DLD1 (cell line): ENCODE measurements around the gene ELMO3.

Experiments
- in situ Hi-C: cut with HindIII; loops from 2 replicates; pipeline ENCODE4 v1.10.0; 2017; ENCODE audit warnings: low sequenced_read_pairs

Gene ELMO3

GRCh38 chr16:67237396-67238277 is 38.7 kb downstream of the ELMO3 start:
- in situ Hi-C loops: no loop called here

GRCh38 chr16:67238278-67238575 is 39.3 kb downstream of the ELMO3 start:
- in situ Hi-C loops: no loop called here

GRCh38 chr16:67238806-67239470 is 40.0 kb downstream of the ELMO3 start:
- in situ Hi-C loops: no loop called here

- in situ Hi-C loops: no loop called here
Observed at GRCh38 chr16:67240506-67240905, 41.6 kb downstream of the ELMO3 start.

- in situ Hi-C loops: no loop called here
Observed at GRCh38 chr16:67241008-67241900, 42.3 kb downstream of the ELMO3 start.

GRCh38 chr16:67242138-67242730 is 43.3 kb downstream of the ELMO3 start:
- in situ Hi-C loops: no loop called here

- in situ Hi-C loops: no loop called here
Observed at GRCh38 chr16:67243481-67243880, 44.5 kb downstream of the ELMO3 start.

- in situ Hi-C loops: no loop called here
Observed at GRCh38 chr16:67244387-67245185, 45.7 kb downstream of the ELMO3 start.

GRCh38 chr16:67245186-67245585 is 46.3 kb downstream of the ELMO3 start:
- in situ Hi-C loops: no loop called here

- in situ Hi-C loops: no loop called here
Observed at GRCh38 chr16:67245674-67246080, 46.7 kb downstream of the ELMO3 start.

GRCh38 chr16:67246081-67246755 is 47.3 kb downstream of the ELMO3 start:
- in situ Hi-C loops: no loop called here

GRCh38 chr16:67246756-67247191 is 47.8 kb downstream of the ELMO3 start:
- in situ Hi-C loops: no loop called here

- in situ Hi-C loops: no loop called here
Observed at GRCh38 chr16:67247192-67248072, 48.5 kb downstream of the ELMO3 start, which contains the start of gene FHOD1. TSS of gene FHOD1 (minus strand) at chr16:67247481. CDS start at chr16:67247410, 71 bp downstream.

GRCh38 chr16:67248073-67248400 is 49.1 kb downstream of the ELMO3 start:
- in situ Hi-C loops: no loop called here

- in situ Hi-C loops: no loop called here
Observed at GRCh38 chr16:67248401-67249177, 49.7 kb downstream of the ELMO3 start, which contains the start of gene SLC9A5. TSS of gene SLC9A5 (plus strand) at chr16:67248979. CDS start at chr16:67249015, 36 bp downstream.

- in situ Hi-C loops: no loop called here
Observed at GRCh38 chr16:67249178-67250044, 50.5 kb downstream of the ELMO3 start.

- in situ Hi-C loops: no loop called here
Observed at GRCh38 chr16:67250045-67250327, 51.1 kb downstream of the ELMO3 start.
